ENCODE measurements around the gene ABCG4. TPM values are rescaled to one million over a fixed set of nuclear protein-coding genes. Genes with fewer than 3 reads are reported as not detected.

ABCG4 gene
- total and polyA plus RNA-seq, 2 donors (not counting 1 experiment from before 2014, with no cell fraction given): not detected

GRCh38 chr11:119112314-119113020 is 36.4 kb upstream of the ABCG4 start:
- Mint-ChIP-seq H3K4me1 (peaks cover 25% of the 10 kb centered on the region), H3K27me3 (no peaks in the 10 kb centered on the region), H3K9me3 (ENCODE audit: insufficient read depth) (no peaks in the 10 kb centered on the region), H3K27ac (no peak overlapping the region), H3K4me3 (no peak overlapping the region)
- intact Hi-C loops (cut with micrococcal nuclease): no loop called here
- Histone ChIP-seq H3K4me3 (ENCODE audit: control extremely low read depth in 1 of 5, extremely low read depth in 1 of 5, insufficient read depth in 1 of 5, low read depth in 2 of 5, low read length in 4 of 5) (no peak overlapping the region), H3K4me2 (replicated peaks; ENCODE audit: low read depth, low read length, poor library complexity, severe bottlenecking) (no peak overlapping the region), H3K36me3 (replicated peaks in 1 of 2; ENCODE audit: control extremely low read depth in 1 of 2, control insufficient read depth in 1 of 2, extremely low read depth in 1 of 2, insufficient read depth in 2 of 2, low read length in 1 of 2) (peaks cover 0 to 22% of the 10 kb centered on the region in 2 experiments), H3K9ac (ENCODE audit: low read length) (no peak overlapping the region), H3K4me1 (ENCODE audit: control insufficient read depth in 2 of 2, insufficient read depth in 2 of 2, low read length in 2 of 2) (peaks cover 12 to 27% of the 10 kb centered on the region in 2 donors), H3K79me2 (ENCODE audit: control insufficient read depth, insufficient read depth, low read length) (peaks cover 11% of the 10 kb centered on the region), H2AFZ (ENCODE audit: insufficient read depth, low read depth, low read length, poor library complexity, severe bottlenecking) (no peak overlapping the region), H4K20me1 (ENCODE audit: control insufficient read depth, insufficient read depth, low read length, poor library complexity, severe bottlenecking) (peaks cover 6% of the 10 kb centered on the region), H3K9me3 (ENCODE audit: control extremely low read depth in 1 of 3, control insufficient read depth in 2 of 3, insufficient read depth in 1 of 3, low read length in 2 of 3) (no peaks in the 10 kb centered on the region), H3K27me3 (replicated peaks in 1 of 4; ENCODE audit: control extremely low read depth in 1 of 4, control insufficient read depth in 3 of 4, insufficient read depth in 4 of 4, low read length in 3 of 4) (no peaks in the 10 kb centered on the region), H3K27ac (ENCODE audit: low read length in 2 of 2) (no peak overlapping the region)
- ChIA-PET CTCF (interaction anchor here (0.6 kb wide), 1 partner anchor 136 kb away, joined by 3 read pairs; no protein-coding TSS in a partner anchor), POLR2A (interaction anchor here (0.5 to 1.1 kb wide), 2 partner anchors 9 to 10 kb away, joined by 4 to 14 read pairs; partner anchors contain the start of gene HINFP)
- no peak for DNase-seq
- TF ChIP-seq CTCF (IDR thresholded peaks at IDR 0.05) (no peak), EZH2 (IDR thresholded peaks at IDR 0.05; ENCODE audit: borderline replicate concordance, insufficient read depth, low read depth, low read length, poor library complexity, severe bottlenecking) (no peak)
- 96% methylated on average over 7 of the region's 12 CpGs for WGBS (ENCODE audit: insufficient coverage)
- ATAC-seq (ENCODE audit: low read depth): no peak

DNA sequence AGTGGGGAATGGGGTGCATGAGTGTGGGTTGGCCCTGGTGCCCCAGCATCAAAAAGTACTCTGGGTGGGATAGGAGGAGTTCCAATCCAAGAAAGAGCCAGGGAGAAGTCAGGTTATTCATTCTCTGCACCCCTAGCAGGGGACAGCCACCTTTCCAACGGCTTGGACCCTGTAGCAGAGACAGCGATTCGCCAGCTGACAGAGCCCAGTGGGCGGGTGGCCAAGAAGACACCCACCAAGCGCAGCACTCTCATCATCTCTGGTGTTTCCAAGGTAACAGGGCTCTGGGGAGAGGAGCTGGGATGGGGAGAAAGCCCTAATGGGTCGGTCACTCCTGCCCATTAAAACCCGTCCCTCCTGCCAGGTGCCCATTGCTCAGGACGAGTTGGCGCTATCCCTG is 35.1 kb upstream of the ABCG4 start:
- Histone ChIP-seq H3K79me2 (ENCODE audit: control insufficient read depth, insufficient read depth, low read length) (no peaks in the 10 kb centered on the region), H3K27ac (ENCODE audit: low read length in 2 of 2) (no peak overlapping the region), H3K36me3 (replicated peaks in 1 of 2; ENCODE audit: control extremely low read depth in 1 of 2, control insufficient read depth in 1 of 2, extremely low read depth in 1 of 2, insufficient read depth in 2 of 2, low read length in 1 of 2) (peaks cover 0 to 22% of the 10 kb centered on the region in 2 experiments), H2AFZ (ENCODE audit: insufficient read depth, low read depth, low read length, poor library complexity, severe bottlenecking) (no peak overlapping the region), H3K4me3 (ENCODE audit: control extremely low read depth in 1 of 5, extremely low read depth in 1 of 5, insufficient read depth in 1 of 5, low read depth in 2 of 5, low read length in 4 of 5) (no peak overlapping the region), H4K20me1 (ENCODE audit: control insufficient read depth, insufficient read depth, low read length, poor library complexity, severe bottlenecking) (peaks cover 2% of the 10 kb centered on the region), H3K27me3 (replicated peaks in 1 of 4; ENCODE audit: control extremely low read depth in 1 of 4, control insufficient read depth in 3 of 4, insufficient read depth in 4 of 4, low read length in 3 of 4) (no peaks in the 10 kb centered on the region), H3K4me2 (replicated peaks; ENCODE audit: low read depth, low read length, poor library complexity, severe bottlenecking) (no peak overlapping the region), H3K4me1 (ENCODE audit: control insufficient read depth in 2 of 2, insufficient read depth in 2 of 2, low read length in 2 of 2) (peaks cover 4 to 18% of the 10 kb centered on the region in 2 donors), H3K9ac (ENCODE audit: low read length) (no peak overlapping the region), H3K9me3 (ENCODE audit: control extremely low read depth in 1 of 3, control insufficient read depth in 2 of 3, insufficient read depth in 1 of 3, low read length in 2 of 3) (no peaks in the 10 kb centered on the region)
- ATAC-seq (ENCODE audit: low read depth) (no peak), DNase-seq (no peak)
- H3K4me1 Mint-ChIP-seq: peaks cover 16% of the 10 kb centered on the region
- TF ChIP-seq CTCF (IDR thresholded peaks at IDR 0.05) (no peak), EZH2 (IDR thresholded peaks at IDR 0.05; ENCODE audit: borderline replicate concordance, insufficient read depth, low read depth, low read length, poor library complexity, severe bottlenecking) (no peak)
- intact Hi-C loops (cut with micrococcal nuclease): no loop called here
- ChIA-PET POLR2A (no interaction called here), CTCF (no interaction called here)
- H3K4me3 Mint-ChIP-seq: no peak overlapping the region
- no peaks in the 10 kb centered on the region for H3K9me3 Mint-ChIP-seq (ENCODE audit: insufficient read depth)
- no peak overlapping the region for H3K27ac Mint-ChIP-seq
- WGBS (ENCODE audit: insufficient coverage): 98% methylated on average over 9 of the region's 9 CpGs
- H3K27me3 Mint-ChIP-seq: no peaks in the 10 kb centered on the region
